HuH-7.5 (cell line): Measurements from ENCODE around the gene GPR65.
"Not testable (repeated sequence)": the region's sequence is repeated elsewhere in the genome, so short reads cannot be mapped to it uniquely, and the experiment has no call there.

ENCODE experiments used
- DNase-seq: peaks from one replicate; pipeline ENCODE4 v3.0.0; 2011; ENCODE audit warnings: low spot score

GPR65 gene

GRCh38 chr14:88004506-88005036 is 364 bp upstream of the GPR65 start:
- DNase-seq, result no peak

GRCh38 chr14:88005978-88006851 is 1.3 kb downstream of the GPR65 start:
- DNase-seq, result no peak

DNA sequence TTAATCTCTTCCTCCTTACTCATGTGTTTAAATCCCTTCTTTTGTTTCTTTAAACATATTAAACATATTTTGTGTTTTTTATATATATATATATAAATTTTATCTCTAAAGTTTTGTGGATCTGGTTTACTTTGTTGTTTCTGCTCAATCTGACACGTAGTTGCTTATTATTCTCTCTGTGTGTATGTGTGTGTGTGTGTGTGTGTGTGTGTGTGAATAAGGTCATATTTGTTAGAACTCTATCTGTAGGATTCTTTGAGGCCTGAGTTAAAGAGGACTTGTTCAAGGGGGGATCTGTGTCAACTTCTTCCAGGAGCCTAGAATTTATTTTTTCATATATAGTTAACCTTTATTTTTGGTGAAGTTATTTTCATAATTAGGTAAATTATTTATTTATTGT is 2.7 kb downstream of the GPR65 start:
- no peak for DNase-seq

GRCh38 chr14:88008039-88008742 is 3.3 kb downstream of the GPR65 start:
- no peak for DNase-seq

DNA sequence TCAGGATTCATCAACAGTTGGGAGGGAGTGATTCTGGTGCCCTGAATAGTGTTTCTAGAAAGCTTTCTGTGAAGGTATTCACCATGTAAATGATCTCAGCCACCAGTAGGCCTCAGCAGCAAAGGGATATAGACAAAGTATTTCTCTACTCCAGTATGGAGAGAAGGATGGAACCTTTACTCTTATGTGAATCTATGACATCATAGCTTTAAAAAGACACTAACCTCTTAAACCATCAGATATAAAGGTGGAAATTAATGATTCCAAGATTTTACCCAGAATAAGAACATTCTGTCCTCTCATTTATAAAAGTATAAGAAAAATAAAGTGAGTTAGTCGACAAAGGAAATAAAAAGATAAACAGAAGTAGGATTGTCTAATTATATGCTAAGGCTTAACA is 4.6 kb downstream of the GPR65 start:
- no peak for DNase-seq

DNA sequence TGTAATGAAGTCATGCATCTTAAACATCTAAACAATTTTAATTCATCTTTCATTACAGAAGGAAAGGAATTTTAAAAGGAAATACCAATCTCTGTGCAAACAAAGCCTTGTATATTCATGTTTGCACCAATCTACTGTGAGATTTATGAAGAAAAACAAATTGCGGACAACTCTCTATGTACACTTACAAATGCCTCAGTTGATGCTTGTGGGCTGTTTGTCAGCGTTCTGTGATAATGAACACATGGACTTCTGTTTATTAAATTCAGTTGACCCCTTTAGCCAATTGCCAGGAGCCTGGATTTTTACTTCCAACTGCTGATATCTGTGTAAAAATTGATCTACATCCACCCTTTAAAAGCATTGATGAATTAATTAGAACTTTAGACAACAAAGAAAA is 5.4 kb downstream of the GPR65 start:
- no peak for DNase-seq

DNA sequence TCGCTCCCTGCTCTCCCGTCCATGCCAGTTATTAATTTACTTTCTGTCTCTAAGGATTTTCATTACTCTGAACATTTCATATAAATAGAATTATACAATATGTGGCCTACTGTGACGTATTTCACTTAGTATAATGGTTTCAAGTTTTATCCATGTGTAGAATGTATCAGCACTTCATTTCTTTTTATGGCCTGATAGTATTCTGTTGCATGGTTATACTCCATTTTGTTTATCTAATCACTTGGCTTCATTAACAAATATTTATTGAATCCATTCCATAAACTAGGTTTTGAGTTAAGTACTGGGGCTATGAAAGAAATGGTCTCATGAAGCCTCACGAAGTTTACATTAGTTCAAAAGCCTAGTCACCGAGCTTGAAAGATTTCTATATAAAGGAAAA is 7.6 kb downstream of the GPR65 start:
- DNase-seq, result no peak

DNA sequence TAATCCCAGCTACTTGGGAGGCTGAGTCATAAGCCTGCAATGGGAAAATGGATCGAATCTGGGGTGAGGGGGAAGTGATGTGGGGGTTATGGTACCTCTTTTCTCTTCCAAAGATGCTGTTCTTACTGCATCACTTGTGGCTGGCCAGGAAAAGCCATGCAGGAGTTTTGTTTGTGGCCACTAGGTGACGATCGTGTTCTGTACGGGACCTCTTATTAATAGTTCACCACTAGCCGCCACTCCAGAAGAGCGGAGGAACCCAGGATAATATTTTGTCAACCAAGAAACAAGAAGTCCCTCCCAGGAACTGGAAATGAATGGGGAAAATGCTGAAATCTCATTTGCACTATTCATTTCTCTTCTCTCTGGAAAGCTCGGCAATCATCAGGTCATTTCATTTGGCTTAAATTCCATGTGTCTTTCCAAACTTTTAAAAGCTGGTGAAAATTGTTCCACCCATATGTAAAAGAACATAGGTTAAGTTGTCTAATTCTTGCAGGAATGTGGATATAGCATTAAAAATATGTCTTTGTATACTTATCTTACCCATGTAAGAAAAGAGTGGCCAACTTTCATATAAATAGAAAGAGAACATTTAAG is 8.9 kb downstream of the GPR65 start:
- peak; percentile 12 for DNase-seq

DNA sequence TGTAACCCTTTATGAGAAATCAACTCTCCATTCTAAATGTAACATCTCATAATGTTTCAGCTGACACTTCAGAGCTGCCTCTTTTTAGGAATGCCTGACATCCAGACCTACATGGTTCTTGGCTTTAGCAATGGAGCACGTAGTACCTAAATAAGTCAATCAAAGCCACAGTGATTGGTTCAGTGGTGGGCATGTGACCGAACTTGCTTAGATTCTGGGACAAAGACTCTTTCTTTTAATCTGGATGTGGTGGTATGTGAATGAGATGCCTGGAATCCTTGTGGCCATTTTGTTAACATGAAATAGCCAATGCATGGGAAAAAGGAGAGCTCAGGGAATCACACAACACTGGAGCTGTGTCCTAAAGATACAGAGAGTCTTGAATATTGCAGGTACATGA is 11.8 kb downstream of the GPR65 start:
- DNase-seq, result no peak

GRCh38 chr14:88017535-88017934 is 12.6 kb downstream of the GPR65 start:
- DNase-seq, result no peak

DNA sequence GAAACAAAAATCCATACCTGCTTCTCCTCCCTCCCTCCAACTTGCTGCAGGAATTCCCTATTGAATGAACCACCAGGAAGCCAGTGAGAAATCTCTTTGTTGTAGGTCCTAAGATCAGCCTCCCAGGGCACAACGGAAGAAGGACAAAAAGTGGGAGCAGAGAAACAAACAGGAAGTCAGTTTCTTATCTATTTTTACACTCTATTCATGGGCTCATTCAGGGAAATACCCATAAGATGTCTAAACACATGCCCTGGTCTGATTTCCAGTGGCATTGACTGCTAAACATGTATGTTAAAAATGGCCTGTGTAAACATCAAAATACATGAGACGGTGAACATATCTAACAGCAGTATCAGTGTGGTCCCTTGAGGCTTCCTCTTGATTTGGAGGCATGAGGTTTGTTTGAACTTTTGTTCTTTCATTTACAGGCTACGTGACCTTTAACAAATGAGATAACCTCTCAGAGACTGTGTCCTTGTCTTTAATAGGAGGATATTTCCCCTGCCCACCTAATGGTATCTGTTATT is 18.8 kb downstream of the GPR65 start:
- DNase-seq, result no peak

- not testable (repeated sequence) for DNase-seq
Measured at GRCh38 chr14:88024252-88025086, 19.5 kb downstream of the GPR65 start.

- DNase-seq, result no peak
Measured at GRCh38 chr14:88025313-88025712, 20.4 kb downstream of the GPR65 start.

- DNase-seq, result no peak
Measured at GRCh38 chr14:88026890-88027289, 22.0 kb downstream of the GPR65 start.

DNA sequence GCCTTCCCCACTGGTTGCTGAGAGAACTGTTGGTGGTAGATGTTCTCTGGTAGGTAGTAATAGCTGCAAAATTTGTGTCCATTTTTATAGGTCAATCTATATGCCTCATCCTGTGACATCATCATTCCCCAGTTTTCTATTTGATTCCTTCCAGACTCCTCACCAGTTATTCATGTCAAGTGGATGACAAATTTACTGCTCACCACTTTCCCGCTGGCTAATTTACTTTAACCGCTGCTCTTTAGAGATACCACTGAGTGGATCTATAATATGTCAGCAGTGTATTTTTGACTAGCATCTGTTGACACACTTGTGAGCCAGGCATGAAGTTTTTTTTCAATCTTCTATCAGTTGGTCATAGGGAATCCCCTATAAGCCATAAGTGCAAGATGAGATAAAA is 24.6 kb downstream of the GPR65 start:
- no peak for DNase-seq

DNA sequence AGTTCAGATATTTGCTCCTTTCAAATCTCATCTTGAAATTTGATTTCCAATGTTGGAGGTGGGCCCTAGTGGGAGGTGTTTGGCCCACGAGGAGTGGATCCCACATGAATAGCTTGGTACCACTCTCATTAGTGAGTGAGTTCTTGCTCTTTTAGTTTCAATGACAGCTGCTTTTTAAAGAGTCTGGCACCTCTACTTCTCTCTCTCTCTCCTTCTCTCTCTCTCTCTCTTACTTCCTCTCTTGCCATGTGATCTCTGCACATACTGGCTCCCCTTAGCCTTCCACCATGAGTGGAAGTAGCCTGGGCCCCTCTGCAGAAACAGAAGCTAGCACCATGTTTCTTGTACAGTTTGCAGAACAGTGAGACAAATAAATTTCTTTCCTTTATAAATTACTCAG is 25.1 kb downstream of the GPR65 start:
- no peak for DNase-seq

DNA sequence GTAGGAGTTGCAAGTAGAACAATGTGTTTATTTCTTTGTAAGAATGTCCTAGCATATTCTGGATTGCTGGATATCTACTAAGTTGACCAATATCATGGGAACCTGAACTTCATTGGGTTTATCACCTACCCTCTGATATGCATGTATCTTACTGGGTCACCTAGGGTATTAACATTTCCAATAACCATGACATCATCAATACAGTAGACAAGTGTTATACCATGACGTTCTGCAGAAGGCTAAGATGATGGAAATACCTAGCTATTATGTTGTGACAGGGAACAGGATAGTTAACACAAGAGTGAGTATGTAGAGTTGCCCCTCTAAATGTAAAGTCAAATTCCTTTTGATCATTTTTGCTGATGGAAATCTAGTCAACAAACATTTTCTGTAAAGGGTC is 26.0 kb downstream of the GPR65 start:
- DNase-seq, result no peak

GRCh38 chr14:88032373-88032772 is 27.4 kb downstream of the GPR65 start:
- DNase-seq, result no peak

- DNase-seq, result no peak
Measured at GRCh38 chr14:88034076-88034475, 29.1 kb downstream of the GPR65 start.

- no peak for DNase-seq
Measured at GRCh38 chr14:88036422-88036821, 31.5 kb downstream of the GPR65 start.

DNA sequence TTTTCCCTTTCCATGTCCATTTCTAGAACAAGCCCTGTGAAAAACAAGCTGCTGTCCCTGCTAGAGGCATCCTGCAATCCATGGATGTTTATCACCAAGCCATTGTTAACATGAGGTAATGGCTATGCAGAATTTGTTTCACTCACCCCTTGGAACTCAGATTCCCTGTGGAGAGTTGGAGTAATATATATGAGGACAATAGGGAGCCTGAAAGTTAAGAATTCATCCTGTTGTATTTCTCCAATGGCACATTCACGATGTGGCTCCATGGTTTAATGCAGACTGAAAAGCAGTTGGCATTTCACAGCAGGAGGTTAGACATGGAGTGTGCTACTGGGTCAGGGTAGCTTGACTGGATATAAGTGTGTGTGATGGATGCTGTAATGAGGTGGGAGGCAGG is 32.4 kb downstream of the GPR65 start:
- DNase-seq, result no peak

DNA sequence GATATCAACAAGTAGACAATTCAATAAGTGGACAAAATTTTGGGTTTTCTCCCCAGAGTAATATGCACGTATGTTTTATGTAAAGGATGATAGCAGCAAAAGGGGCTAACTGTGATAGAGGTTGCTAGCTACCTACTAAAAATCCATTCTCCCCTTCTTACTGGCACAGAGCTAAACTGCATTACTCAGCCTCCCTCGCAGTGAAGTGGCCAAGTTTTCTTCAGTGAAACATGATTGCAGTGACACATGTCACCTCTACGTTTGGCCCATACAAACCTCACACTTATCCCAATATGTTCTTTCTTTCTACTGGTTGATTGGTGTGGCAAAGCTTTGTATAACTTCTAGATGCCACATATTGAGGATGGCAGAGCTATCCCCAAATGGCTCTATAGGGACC is 34.3 kb downstream of the GPR65 start:
- DNase-seq, result no peak
